Coronary artery (tissue), 2 donors: ENCODE results near the gene FHIT.
"Not testable (repeated sequence)": the region's sequence is repeated elsewhere in the genome, so short reads cannot be mapped to it uniquely, and the experiment has no call there.

ENCODE experiments used
- DNase-seq: peaks from one replicate; pipeline ENCODE4 v3.0.0-alpha.2; 2017; ENCODE audit warnings: low spot score
- H3K27ac ChIP-seq, 2 donors: fragments of 200-600 bp; sonication (generic); one replicate each; pipeline ENCODE4 v1.5.1; 2016 to 2019
- H3K4me3 ChIP-seq: fragments of 200-600 bp; sonication (generic); 2 replicates; pipeline ENCODE4 v1.5.1; 2016; ENCODE audit warnings: mild to moderate bottlenecking, moderate library complexity
- CTCF ChIP-seq: fragments of 200-600 bp; sonication (generic); IDR thresholded peaks from one replicate; pipeline ENCODE4 v1.5.1; 2019; ENCODE audit warnings: antibody characterized with exemption

FHIT gene

GRCh38 chr3:60696428-60697125 is 554.7 kb downstream of the FHIT start:
- Histone ChIP-seq H3K4me3 (no peak overlapping the region), H3K27ac (no peak overlapping the region)
- no peak for TF ChIP-seq CTCF
- no peak for DNase-seq

GRCh38 chr3:60675424-60675823 is 575.8 kb downstream of the FHIT start:
- Histone ChIP-seq H3K27ac (no peak overlapping the region), H3K4me3 (no peak overlapping the region)
- no peak for TF ChIP-seq CTCF
- DNase-seq = no peak

- H3K27ac ChIP-seq = no peak overlapping the region
- no peak for TF ChIP-seq CTCF
Measured at GRCh38 chr3:60674870-60675269, 576.4 kb downstream of the FHIT start.

GRCh38 chr3:60673123-60673522 is 578.1 kb downstream of the FHIT start:
- no peak for TF ChIP-seq CTCF
- no peak overlapping the region for H3K27ac ChIP-seq
- no peak for DNase-seq
- no peak overlapping the region for H3K4me3 ChIP-seq

More at GRCh38 chr3:60674870-60675269, 576.4 kb downstream of the FHIT start:
- no peak overlapping the region for H3K4me3 ChIP-seq
- DNase-seq = no peak

DNA sequence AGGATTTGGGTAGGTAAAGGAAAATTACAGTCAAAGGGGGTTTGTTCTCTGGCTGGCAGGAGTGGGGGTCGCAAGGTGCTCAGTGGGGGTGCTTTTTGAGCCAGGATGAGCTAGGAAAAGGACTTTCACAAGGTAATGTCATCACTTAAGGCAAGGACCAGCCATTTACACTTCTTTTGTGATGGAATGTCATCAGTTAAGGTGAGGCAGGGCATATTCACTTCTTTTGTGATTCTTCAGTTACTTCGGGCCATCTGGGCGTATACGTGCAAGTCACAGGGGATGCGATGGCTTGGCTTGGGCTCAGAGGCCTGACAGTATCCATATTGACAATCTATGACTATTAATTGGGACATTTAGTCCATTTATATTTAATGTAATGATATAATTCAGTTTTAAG is 578.9 kb downstream of the FHIT start:
- H3K27ac ChIP-seq, H3K4me3 ChIP-seq, DNase-seq: not testable (repeated sequence)

DNA sequence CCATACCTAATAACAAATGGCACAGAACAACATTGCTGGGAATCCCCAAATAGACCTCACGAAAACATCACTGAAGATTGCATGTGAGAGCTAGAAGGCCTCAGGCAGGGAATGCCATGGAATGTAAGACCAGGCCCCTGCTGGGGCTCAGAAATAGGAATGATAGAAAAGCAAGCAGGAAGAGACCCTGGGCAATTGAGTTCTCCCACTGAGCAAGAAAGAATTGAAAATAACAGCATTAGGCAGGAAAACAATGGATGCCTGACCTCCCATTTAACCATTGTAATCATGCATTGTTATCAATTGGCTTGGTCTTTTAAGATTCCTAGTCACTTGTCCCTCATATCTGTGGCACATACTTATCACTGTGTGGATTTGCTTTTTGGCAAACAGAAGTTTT is 581.6 kb downstream of the FHIT start:
- H3K4me3 ChIP-seq = no peak overlapping the region
- no peak for DNase-seq
- no peak overlapping the region for H3K27ac ChIP-seq
- TF ChIP-seq CTCF = no peak

DNA sequence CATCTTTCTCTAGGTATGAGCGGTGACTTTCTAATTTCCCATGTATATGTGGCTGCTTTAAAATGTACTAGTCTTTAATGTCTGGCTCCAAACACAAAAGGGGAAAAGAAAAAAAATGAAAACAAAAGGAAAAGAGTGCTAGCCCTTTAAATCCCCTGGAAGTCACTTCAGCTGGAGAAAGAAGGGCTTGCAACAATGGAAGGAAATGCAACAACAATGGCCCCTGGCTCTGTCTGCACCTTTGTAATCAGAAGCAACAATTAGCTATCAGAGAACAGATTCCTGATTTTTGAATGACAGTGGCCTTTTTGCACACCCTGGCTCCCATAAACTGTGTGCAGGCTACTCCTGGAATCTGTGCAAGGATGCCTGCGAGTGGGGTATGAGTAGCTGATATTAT is 591.2 kb downstream of the FHIT start:
- Histone ChIP-seq H3K4me3 (no peak overlapping the region), H3K27ac (no peak overlapping the region)
- TF ChIP-seq CTCF = no peak
- no peak for DNase-seq
